LNCaP clone FGC (cell line): Measurements from ENCODE around the gene NBL1.

ENCODE experiments used
- DNase-seq: peaks from one replicate; pipeline ENCODE4 v3.0.0-alpha.2; 2011; ENCODE audit warnings: low read depth
- H3K4me3 ChIP-seq: 2 replicates; pipeline ENCODE4 v1.5.1; 2011; ENCODE audit warnings: mild to moderate bottlenecking, low read depth, low read length, control low read depth
- TF ChIP-seq, protein P1 (sequence below): IDR thresholded peaks from 2 replicates; pipeline ENCODE4 v1.5.1; 2012; ENCODE audit warnings: mild to moderate bottlenecking; ENCODE audit not compliant: control insufficient read depth, insufficient read depth; ENCODE audit errors: extremely low read depth

The NBL1 gene

DNA sequence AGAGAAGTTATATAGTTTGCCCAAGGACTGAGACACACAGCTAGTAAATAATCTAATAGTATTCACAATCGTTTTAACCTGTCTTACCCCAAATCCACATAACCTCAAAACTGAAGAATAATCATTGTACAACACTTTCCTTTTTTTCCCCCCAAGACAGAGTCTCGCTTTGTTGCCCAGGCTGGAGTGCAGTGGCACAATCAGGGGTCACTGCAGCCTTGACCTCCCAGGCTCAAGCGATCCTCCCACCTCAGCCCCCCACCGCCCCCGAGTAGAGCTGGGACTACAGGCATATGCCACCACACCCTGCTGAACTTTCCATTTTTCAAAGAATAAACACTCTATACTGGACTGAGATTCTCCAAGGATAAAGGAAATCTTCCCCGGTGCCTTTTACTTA, 28.7 kb upstream of the NBL1 start:
- DNase-seq = no peak
- no peak overlapping the region for H3K4me3 ChIP-seq
- TF ChIP-seq, protein P1, sequence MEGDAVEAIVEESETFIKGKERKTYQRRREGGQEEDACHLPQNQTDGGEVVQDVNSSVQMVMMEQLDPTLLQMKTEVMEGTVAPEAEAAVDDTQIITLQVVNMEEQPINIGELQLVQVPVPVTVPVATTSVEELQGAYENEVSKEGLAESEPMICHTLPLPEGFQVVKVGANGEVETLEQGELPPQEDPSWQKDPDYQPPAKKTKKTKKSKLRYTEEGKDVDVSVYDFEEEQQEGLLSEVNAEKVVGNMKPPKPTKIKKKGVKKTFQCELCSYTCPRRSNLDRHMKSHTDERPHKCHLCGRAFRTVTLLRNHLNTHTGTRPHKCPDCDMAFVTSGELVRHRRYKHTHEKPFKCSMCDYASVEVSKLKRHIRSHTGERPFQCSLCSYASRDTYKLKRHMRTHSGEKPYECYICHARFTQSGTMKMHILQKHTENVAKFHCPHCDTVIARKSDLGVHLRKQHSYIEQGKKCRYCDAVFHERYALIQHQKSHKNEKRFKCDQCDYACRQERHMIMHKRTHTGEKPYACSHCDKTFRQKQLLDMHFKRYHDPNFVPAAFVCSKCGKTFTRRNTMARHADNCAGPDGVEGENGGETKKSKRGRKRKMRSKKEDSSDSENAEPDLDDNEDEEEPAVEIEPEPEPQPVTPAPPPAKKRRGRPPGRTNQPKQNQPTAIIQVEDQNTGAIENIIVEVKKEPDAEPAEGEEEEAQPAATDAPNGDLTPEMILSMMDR = no peak

DNA sequence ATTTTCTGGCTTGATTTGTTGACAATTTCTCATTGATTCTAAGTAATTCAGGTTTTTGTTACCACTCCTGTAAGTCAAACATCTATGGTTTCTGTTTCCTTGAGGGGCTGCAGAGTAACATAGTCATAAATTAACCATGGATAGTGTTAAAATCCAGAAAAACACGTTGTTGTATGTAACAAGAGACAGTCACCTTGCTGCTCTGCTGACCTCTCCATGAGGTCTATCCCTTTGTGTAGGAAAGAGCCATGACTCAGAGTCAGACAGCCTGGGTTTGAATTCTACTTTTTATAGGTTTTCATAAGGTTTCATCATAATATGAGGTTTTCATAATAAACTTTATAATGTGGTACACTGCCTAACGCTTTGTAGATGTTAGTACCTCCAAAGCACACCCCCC, 27.6 kb upstream of the NBL1 start:
- no peak overlapping the region for H3K4me3 ChIP-seq
- TF ChIP-seq, protein P1 = no peak
- DNase-seq = no peak

GRCh38 chr1:19617376-19617775, 26.7 kb upstream of the NBL1 start:
- H3K4me3 ChIP-seq = no peak overlapping the region
- DNase-seq = no peak
- TF ChIP-seq, protein P1 = no peak

DNA sequence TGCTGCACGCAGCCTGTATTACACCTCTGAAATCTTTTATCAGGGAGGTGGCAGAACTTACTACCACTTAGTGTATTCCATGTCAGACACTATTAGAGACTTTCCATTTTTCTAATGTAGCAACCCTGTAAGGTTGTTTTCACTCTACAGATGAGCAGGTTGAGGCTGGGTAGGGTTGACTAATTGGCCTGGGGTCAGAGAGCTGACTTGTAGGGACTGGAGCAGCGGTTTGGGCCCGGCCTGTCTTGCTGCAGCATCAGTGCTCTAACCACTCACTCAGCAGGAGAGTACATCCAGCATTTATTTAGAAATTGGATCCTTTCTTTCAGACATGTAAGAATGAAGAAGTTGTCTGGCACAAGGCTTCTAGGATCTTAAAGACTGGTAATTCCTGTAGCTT, 25.7 kb upstream of the NBL1 start:
- TF ChIP-seq, protein P1 = no peak
- no peak overlapping the region for H3K4me3 ChIP-seq
- no peak for DNase-seq

DNA sequence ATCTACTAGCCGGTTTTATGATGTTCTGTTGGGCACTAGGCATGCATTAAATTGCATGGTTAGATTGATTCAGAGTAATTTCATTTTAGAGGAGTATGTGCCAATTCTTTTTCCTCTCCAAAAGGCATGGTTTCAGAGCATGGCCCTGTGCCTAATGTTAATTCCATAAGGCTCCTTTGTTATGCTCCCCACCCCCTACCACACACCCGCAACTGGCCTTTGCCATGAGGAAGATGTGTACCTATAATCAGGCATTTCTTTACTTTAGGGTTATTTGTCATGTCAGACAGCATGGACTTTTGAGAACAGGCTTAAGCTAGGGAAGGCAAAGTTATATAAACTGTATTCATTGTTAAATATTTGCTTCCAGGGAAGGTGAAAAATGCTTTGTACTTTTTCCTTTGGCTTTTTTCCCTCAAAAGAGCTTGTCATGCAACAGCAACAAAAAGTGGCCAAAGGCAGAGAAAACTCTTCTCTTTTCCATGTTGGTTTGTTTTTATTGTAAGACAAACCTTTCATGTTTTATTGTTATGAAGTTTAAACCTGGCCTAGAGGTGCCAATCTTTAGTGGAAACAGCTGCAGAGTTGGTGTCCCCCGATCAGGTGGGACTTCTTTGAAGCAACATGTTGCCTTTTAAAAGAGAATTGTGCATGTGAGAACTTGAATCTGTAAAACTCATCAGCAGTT, 24.3 kb upstream of the NBL1 start:
- no peak for DNase-seq
- no peak overlapping the region for H3K4me3 ChIP-seq
- TF ChIP-seq, protein P1 = no peak

- TF ChIP-seq, protein P1 = no peak
- DNase-seq = no peak
- H3K4me3 ChIP-seq = no peak overlapping the region
These were observed 23.3 kb upstream of the NBL1 start for GRCh38 chr1:19620786-19621185.
